ENCODE results near the gene ELOVL6.
"Not testable (repeated sequence)": the region's sequence is repeated elsewhere in the genome, so short reads cannot be mapped to it uniquely, and the experiment has no call there.

- TF ChIP-seq, protein P1, sequence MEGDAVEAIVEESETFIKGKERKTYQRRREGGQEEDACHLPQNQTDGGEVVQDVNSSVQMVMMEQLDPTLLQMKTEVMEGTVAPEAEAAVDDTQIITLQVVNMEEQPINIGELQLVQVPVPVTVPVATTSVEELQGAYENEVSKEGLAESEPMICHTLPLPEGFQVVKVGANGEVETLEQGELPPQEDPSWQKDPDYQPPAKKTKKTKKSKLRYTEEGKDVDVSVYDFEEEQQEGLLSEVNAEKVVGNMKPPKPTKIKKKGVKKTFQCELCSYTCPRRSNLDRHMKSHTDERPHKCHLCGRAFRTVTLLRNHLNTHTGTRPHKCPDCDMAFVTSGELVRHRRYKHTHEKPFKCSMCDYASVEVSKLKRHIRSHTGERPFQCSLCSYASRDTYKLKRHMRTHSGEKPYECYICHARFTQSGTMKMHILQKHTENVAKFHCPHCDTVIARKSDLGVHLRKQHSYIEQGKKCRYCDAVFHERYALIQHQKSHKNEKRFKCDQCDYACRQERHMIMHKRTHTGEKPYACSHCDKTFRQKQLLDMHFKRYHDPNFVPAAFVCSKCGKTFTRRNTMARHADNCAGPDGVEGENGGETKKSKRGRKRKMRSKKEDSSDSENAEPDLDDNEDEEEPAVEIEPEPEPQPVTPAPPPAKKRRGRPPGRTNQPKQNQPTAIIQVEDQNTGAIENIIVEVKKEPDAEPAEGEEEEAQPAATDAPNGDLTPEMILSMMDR (IDR thresholded peaks at IDR 0.05) = not testable (repeated sequence)
- TF ChIP-seq POLR2A (IDR thresholded peaks at IDR 0.05) = not testable (repeated sequence)
Measured at GRCh38 chr4:110233581-110233980, 35.2 kb upstream of the ELOVL6 start.
